Hippocampal formation (tissue), 2 donors: ENCODE results near the gene ARHGAP40.

Experiments used
- DNase-seq, 2 donors: peaks; one replicate each; lab custom pipeline; 2025; lab: John Stamatoyannopoulos, UW

Gene ARHGAP40

GRCh38 chr20:38601216-38602184 is at the start of gene ARHGAP40:
ARHGAP40 (plus strand) TSS chr20:38601809.
- DNase-seq, result no peak

GRCh38 chr20:38554986-38555385 is 46.6 kb upstream of the ARHGAP40 start:
- no peak for DNase-seq

GRCh38 chr20:38555395-38555794 is 46.2 kb upstream of the ARHGAP40 start:
- DNase-seq, result no peak

GRCh38 chr20:38557174-38557573 is 44.4 kb upstream of the ARHGAP40 start:
- DNase-seq, result no peak

GRCh38 chr20:38558596-38559360 is 42.8 kb upstream of the ARHGAP40 start:
- no peak for DNase-seq

GRCh38 chr20:38559764-38560163 is 41.8 kb upstream of the ARHGAP40 start:
- no peak for DNase-seq

- DNase-seq, result no peak
These were observed 37.7 kb upstream of the ARHGAP40 start for GRCh38 chr20:38563802-38564431.

- DNase-seq, result no peak
These were observed 36.9 kb upstream of the ARHGAP40 start for GRCh38 chr20:38564680-38565079.

GRCh38 chr20:38566036-38566598 is 35.5 kb upstream of the ARHGAP40 start:
- DNase-seq, result no peak

- DNase-seq, result no peak
These were observed 31.7 kb upstream of the ARHGAP40 start for GRCh38 chr20:38569747-38570525.

- DNase-seq, result peak in 1 of 2 donors; percentile 6
These were observed 28.2 kb upstream of the ARHGAP40 start for GRCh38 chr20:38573413-38573812.

- no peak for DNase-seq
These were observed 22.2 kb upstream of the ARHGAP40 start for GRCh38 chr20:38579219-38579910.

GRCh38 chr20:38579921-38580320 is 21.7 kb upstream of the ARHGAP40 start:
- no peak for DNase-seq

GRCh38 chr20:38581013-38581412 is 20.6 kb upstream of the ARHGAP40 start, which contains the start of gene ADIG:
ADIG (plus strand) TSS chr20:38581197; CDS start chr20:38581251, 54 bp downstream.
- DNase-seq, result peak; percentile 49 to 82

GRCh38 chr20:38581830-38582358 is 19.7 kb upstream of the ARHGAP40 start:
- no peak for DNase-seq

- DNase-seq, result no peak
These were observed 18.3 kb upstream of the ARHGAP40 start for GRCh38 chr20:38583306-38583705.

GRCh38 chr20:38584099-38584763 is 17.4 kb upstream of the ARHGAP40 start:
- no peak for DNase-seq

- DNase-seq, result no peak
These were observed 16.0 kb upstream of the ARHGAP40 start for GRCh38 chr20:38585404-38586180.

- DNase-seq, result no peak
These were observed 15.5 kb upstream of the ARHGAP40 start for GRCh38 chr20:38586181-38586525.
